Osteocyte (in vitro differentiated cells): Measurements from ENCODE around the gene WHRN. TPM values are rescaled to one million over a fixed set of nuclear protein-coding genes. Genes with fewer than 3 reads are reported as not detected.

Source experiments
- DNase-seq: peaks from one replicate; pipeline ENCODE4 v3.0.0; 2021; ENCODE audit warnings: mixed read lengths; ENCODE audit not compliant: unreplicated experiment; ENCODE audit errors: extremely low spot score
- H3K27ac Mint-ChIP-seq: one replicate; pipeline ENCODE4 v1.8.0; 2021; ENCODE audit warnings: mild to moderate bottlenecking, mixed read lengths; ENCODE audit not compliant: unreplicated experiment
- H3K27me3 Mint-ChIP-seq: one replicate; pipeline ENCODE4 v1.8.0; 2021; ENCODE audit warnings: mixed read lengths; ENCODE audit not compliant: unreplicated experiment
- H3K36me3 Mint-ChIP-seq: one replicate; pipeline ENCODE4 v1.8.0; 2021; ENCODE audit warnings: mixed read lengths; ENCODE audit not compliant: unreplicated experiment
- H3K4me1 Mint-ChIP-seq: one replicate; pipeline ENCODE4 v1.8.0; 2021; ENCODE audit warnings: mixed read lengths; ENCODE audit not compliant: unreplicated experiment
- H3K4me3 Mint-ChIP-seq: one replicate; pipeline ENCODE4 v1.8.0; 2021; ENCODE audit warnings: mild to moderate bottlenecking, moderate library complexity, mixed read lengths; ENCODE audit not compliant: unreplicated experiment
- H3K9me3 Mint-ChIP-seq: one replicate; pipeline ENCODE4 v1.8.0; 2021; ENCODE audit warnings: mixed read lengths; ENCODE audit not compliant: unreplicated experiment
- total RNA-seq: library from RNA; stranded (reverse); gene quantifications from 2 replicates; pipeline ENCODE4 v1.2.1, GENCODE V29; 2021
- TF ChIP-seq, protein P1 (sequence below): fragments of 200-600 bp; sonication (generic); IDR thresholded peaks from 2 replicates; pipeline ENCODE4 v1.5.0; 2021; ENCODE audit warnings: antibody characterized with exemption, mild to moderate bottlenecking, moderate library complexity

WHRN gene
- total RNA-seq, 1 donor from 2014 or later = 12.0 TPM

- TF ChIP-seq, protein P1, sequence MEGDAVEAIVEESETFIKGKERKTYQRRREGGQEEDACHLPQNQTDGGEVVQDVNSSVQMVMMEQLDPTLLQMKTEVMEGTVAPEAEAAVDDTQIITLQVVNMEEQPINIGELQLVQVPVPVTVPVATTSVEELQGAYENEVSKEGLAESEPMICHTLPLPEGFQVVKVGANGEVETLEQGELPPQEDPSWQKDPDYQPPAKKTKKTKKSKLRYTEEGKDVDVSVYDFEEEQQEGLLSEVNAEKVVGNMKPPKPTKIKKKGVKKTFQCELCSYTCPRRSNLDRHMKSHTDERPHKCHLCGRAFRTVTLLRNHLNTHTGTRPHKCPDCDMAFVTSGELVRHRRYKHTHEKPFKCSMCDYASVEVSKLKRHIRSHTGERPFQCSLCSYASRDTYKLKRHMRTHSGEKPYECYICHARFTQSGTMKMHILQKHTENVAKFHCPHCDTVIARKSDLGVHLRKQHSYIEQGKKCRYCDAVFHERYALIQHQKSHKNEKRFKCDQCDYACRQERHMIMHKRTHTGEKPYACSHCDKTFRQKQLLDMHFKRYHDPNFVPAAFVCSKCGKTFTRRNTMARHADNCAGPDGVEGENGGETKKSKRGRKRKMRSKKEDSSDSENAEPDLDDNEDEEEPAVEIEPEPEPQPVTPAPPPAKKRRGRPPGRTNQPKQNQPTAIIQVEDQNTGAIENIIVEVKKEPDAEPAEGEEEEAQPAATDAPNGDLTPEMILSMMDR = no peak
- Mint-ChIP-seq H3K4me3 (no peak overlapping the region), H3K9me3 (no peaks in the 10 kb centered on the region), H3K36me3 (peaks cover 61% of the 10 kb centered on the region), H3K4me1 (peaks cover 17% of the 10 kb centered on the region), H3K27ac (no peak overlapping the region), H3K27me3 (no peaks in the 10 kb centered on the region)
- no peak for DNase-seq
Measured at GRCh38 chr9:114362394-114362793, 142.9 kb downstream of the WHRN start.

- DNase-seq = no peak
- peaks cover 60% of the 10 kb centered on the region for H3K36me3 Mint-ChIP-seq
- H3K27me3 Mint-ChIP-seq = no peaks in the 10 kb centered on the region
- H3K9me3 Mint-ChIP-seq = no peaks in the 10 kb centered on the region
- no peak overlapping the region for H3K27ac Mint-ChIP-seq
- TF ChIP-seq, protein P1 = no peak
- peaks cover 9% of the 10 kb centered on the region for H3K4me1 Mint-ChIP-seq
- no peak overlapping the region for H3K4me3 Mint-ChIP-seq
Measured at GRCh38 chr9:114361542-114361941, 143.7 kb downstream of the WHRN start.

GRCh38 chr9:114359801-114360200, 145.5 kb downstream of the WHRN start:
- Mint-ChIP-seq H3K27me3 (no peaks in the 10 kb centered on the region), H3K4me3 (no peak overlapping the region), H3K27ac (no peak overlapping the region), H3K36me3 (peaks cover 59% of the 10 kb centered on the region), H3K4me1 (no peaks in the 10 kb centered on the region), H3K9me3 (no peaks in the 10 kb centered on the region)
- TF ChIP-seq, protein P1 = no peak
- no peak for DNase-seq

GRCh38 chr9:114357911-114358328, 147.4 kb downstream of the WHRN start:
- peaks cover 45% of the 10 kb centered on the region for H3K36me3 Mint-ChIP-seq
- no peak for DNase-seq
- H3K27ac Mint-ChIP-seq = no peak overlapping the region
- H3K4me1 Mint-ChIP-seq = no peaks in the 10 kb centered on the region
- no peak overlapping the region for H3K4me3 Mint-ChIP-seq
- TF ChIP-seq, protein P1 = no peak
- no peaks in the 10 kb centered on the region for H3K27me3 Mint-ChIP-seq
- no peaks in the 10 kb centered on the region for H3K9me3 Mint-ChIP-seq

DNA sequence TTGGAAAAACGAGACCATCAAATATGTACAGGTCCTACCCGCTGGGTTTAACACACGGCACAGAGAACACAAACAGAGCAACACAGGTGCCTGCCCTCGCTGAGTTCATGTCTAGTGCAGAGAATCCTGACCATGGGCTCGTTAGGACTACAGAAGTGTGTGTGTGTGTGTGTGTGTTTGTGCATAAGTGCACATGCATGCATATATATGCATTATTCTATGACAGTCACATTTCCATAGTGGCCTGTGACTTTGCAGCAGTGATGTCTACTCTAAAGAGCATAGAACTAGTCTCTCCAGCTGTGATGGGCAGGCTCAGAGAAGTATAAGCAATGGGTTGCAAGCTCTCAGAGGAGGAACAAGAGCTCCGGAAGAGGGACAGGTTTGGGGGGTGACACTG, 147.9 kb downstream of the WHRN start:
- Mint-ChIP-seq H3K4me1 (no peaks in the 10 kb centered on the region), H3K36me3 (peaks cover 43% of the 10 kb centered on the region), H3K9me3 (no peaks in the 10 kb centered on the region), H3K27me3 (no peaks in the 10 kb centered on the region), H3K27ac (no peak overlapping the region), H3K4me3 (no peak overlapping the region)
- no peak for DNase-seq
- TF ChIP-seq, protein P1 = no peak
